ENCODE results near the gene WTAP. TPM values are rescaled to one million over a fixed set of nuclear protein-coding genes. Genes with fewer than 3 reads are reported as not detected.
A peak's percentile ranks its signal among the peaks of the same experiment; 100 is the strongest.

The WTAP gene
- total and polyA plus RNA-seq, 2 of the 8 experiments (the other 6 are each of a cell fraction or from before 2014, with no cell fraction given): 32.6 to 120 TPM

- TF ChIP-seq TAF7 (optimal IDR thresholded peaks at IDR 0.05; ENCODE audit: borderline replicate concordance, low read depth, low read length) (peak; percentile 96), SRF (IDR thresholded peaks at IDR 0.05; ENCODE audit: low read depth, low read length) (no peak), KDM5A (IDR thresholded peaks at IDR 0.05; ENCODE audit: low read length) (0 out of 2 replicates have a peak, but pooled peaks have one; percentile 10), HDAC2 (IDR thresholded peaks at IDR 0.05; ENCODE audit: borderline replicate concordance in 1 of 2, low read depth in 2 of 2, low read length in 2 of 2) (peak in 1 of 2 experiments; percentile 51; a peak in 1 of 4 replicates), KDM4A (IDR thresholded peaks at IDR 0.05; ENCODE audit: low read depth, low read length, severe bottlenecking) (peak; percentile 40), ZNF274 (IDR thresholded peaks at IDR 0.05; ENCODE audit: borderline replicate concordance, extremely low read depth, low read length) (no peak), KDM1A (IDR thresholded peaks at IDR 0.05; ENCODE audit: borderline replicate concordance, low read length) (no peak), MAX (IDR thresholded peaks at IDR 0.05) (peak; percentile 70), SIRT6 (IDR thresholded peaks at IDR 0.05; ENCODE audit: low read length) (no peak), RBBP5 (IDR thresholded peaks at IDR 0.05; ENCODE audit: borderline replicate concordance, low read depth, low read length) (peak; percentile 21; the same call in 1 of the 2 replicates), POLR2AphosphoS5 (IDR thresholded peaks at IDR 0.05; ENCODE audit: low read depth, low read length) (peak; percentile 96), NANOG (IDR thresholded peaks at IDR 0.05; ENCODE audit: insufficient read depth, low read depth, low read length, poor library complexity, severe bottlenecking) (no peak), SP4 (IDR thresholded peaks at IDR 0.05; ENCODE audit: low read length) (no peak), EP300 (IDR thresholded peaks at IDR 0.05; ENCODE audit: borderline replicate concordance in 1 of 2, low read depth in 2 of 2, low read length in 2 of 2) (no peak), SAP30 (IDR thresholded peaks at IDR 0.05; ENCODE audit: insufficient read depth, insufficient replicate concordance, low read length) (no peak), PHF8 (conservative IDR thresholded peaks at IDR 0.05; ENCODE audit: low read depth, low read length) (peak; percentile 82), CHD1 (IDR thresholded peaks at IDR 0.05; ENCODE audit: low read depth, low read length) (no peak), CBX8 (IDR thresholded peaks at IDR 0.05; ENCODE audit: borderline replicate concordance, low read depth, low read length) (no peak), ATF2 (IDR thresholded peaks at IDR 0.05; ENCODE audit: low read length) (no peak)
- TF ChIP-seq, protein P1, sequence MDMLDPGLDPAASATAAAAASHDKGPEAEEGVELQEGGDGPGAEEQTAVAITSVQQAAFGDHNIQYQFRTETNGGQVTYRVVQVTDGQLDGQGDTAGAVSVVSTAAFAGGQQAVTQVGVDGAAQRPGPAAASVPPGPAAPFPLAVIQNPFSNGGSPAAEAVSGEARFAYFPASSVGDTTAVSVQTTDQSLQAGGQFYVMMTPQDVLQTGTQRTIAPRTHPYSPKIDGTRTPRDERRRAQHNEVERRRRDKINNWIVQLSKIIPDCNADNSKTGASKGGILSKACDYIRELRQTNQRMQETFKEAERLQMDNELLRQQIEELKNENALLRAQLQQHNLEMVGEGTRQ (IDR thresholded peaks at IDR 0.05; ENCODE audit: low read length): no peak
Observed at GRCh38 chr6:159789377-159790148, 62.3 kb downstream of the WTAP start, which contains the start of gene TCP1 (continued).
